Immature natural killer cell (primary cell): ENCODE measurements around the gene MPND. TPM values are rescaled to one million over a fixed set of nuclear protein-coding genes. Genes with fewer than 3 reads are reported as not detected.

Source experiments
- DNase-seq, 3 donors: peaks; one replicate each; pipeline ENCODE4 v3.0.0; 2022; ENCODE audit warnings: mixed read lengths in 1 of 3
- H3K27ac Mint-ChIP-seq, 6 donors: one replicate each; pipeline ENCODE4 v1.8.0; 2020; ENCODE audit warnings: mixed read lengths in 6 of 6, mild to moderate bottlenecking in 5 of 6, inconsistent platforms in 4 of 6, moderate library complexity in 3 of 6
- H3K27me3 Mint-ChIP-seq, 3 donors: one replicate each; pipeline ENCODE4 v1.8.0; 2020 to 2021; ENCODE audit warnings: low read depth in 3 of 3, mild to moderate bottlenecking in 3 of 3, mixed read lengths in 3 of 3, moderate library complexity in 3 of 3, inconsistent platforms in 1 of 3
- H3K36me3 Mint-ChIP-seq, 3 donors: one replicate each; pipeline ENCODE4 v1.8.0; 2020; ENCODE audit warnings: mixed read lengths in 3 of 3, inconsistent platforms in 2 of 3, mild to moderate bottlenecking in 2 of 3
- H3K4me1 Mint-ChIP-seq, 2 donors: one replicate each; pipeline ENCODE4 v1.8.0; 2020; ENCODE audit warnings: inconsistent platforms in 2 of 2, mild to moderate bottlenecking in 2 of 2, mixed read lengths in 2 of 2, moderate library complexity in 1 of 2
- H3K4me3 Mint-ChIP-seq, 5 donors: one replicate each; pipeline ENCODE4 v1.8.0; 2020; ENCODE audit warnings: mild to moderate bottlenecking in 5 of 5, mixed read lengths in 5 of 5, inconsistent platforms in 3 of 5, moderate library complexity in 3 of 5
- H3K9me3 Mint-ChIP-seq, 6 donors: one replicate each; pipeline ENCODE4 v1.8.0; 2020; ENCODE audit warnings: mild to moderate bottlenecking in 6 of 6, mixed read lengths in 6 of 6, inconsistent platforms in 4 of 6, moderate library complexity in 3 of 6
- polyA plus RNA-seq, 3 donors: library from polyadenylated mRNA; unstranded; fragments of 300-500 nt; fragmentation: Illumina TruSeq; gene quantifications; one replicate each; pipeline ENCODE4 v1.2.3, GENCODE V29; 2021

Gene MPND
- polyA plus RNA-seq, 3 donors from 2014 or later = 9.0 to 13.4 (median 11.3) TPM

- DNase-seq = no peak
- H3K27ac Mint-ChIP-seq = peak overlapping the region in 5 of 6 donors; percentile 14 to 88 (median 70)
- peaks cover 34 to 60% of the 10 kb centered on the region in 2 donors for H3K4me1 Mint-ChIP-seq
- no peaks in the 10 kb centered on the region for H3K36me3 Mint-ChIP-seq
- H3K9me3 Mint-ChIP-seq = no peaks in the 10 kb centered on the region
- no peaks in the 10 kb centered on the region for H3K27me3 Mint-ChIP-seq
- H3K4me3 Mint-ChIP-seq = peak overlapping the region; percentile 1 to 29 (median 18)
Measured at GRCh38 chr19:4390017-4390566, 46.7 kb downstream of the MPND start.

- peaks cover 34 to 63% of the 10 kb centered on the region in 2 donors for H3K4me1 Mint-ChIP-seq
- H3K36me3 Mint-ChIP-seq = no peaks in the 10 kb centered on the region
- DNase-seq = no peak
- H3K27me3 Mint-ChIP-seq = no peaks in the 10 kb centered on the region
- H3K4me3 Mint-ChIP-seq = peak overlapping the region in 2 of 5 donors; percentile 18 to 19
- H3K9me3 Mint-ChIP-seq = no peaks in the 10 kb centered on the region
- peak overlapping the region in 4 of 6 donors; percentile 14 to 88 (median 66) for H3K27ac Mint-ChIP-seq
Measured at GRCh38 chr19:4390567-4391305, 47.4 kb downstream of the MPND start.

DNA sequence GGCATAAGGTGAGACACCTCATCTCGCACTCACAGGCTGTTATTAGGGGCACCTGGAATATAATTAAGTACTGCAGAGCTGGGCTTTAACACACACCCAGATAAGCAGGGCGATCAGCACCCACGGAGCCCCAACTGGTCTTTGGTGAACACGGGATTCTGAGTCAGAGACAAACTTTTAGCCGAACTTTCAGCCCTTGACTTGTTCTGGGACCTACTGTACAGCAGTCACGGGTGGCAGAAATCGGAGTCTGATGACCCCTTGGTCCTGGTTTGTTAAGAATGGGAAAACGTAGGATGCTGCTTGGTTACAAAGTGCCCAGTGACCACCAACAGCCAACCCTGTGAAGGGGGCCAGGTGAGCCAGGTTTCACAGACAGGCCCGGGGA is 47.9 kb downstream of the MPND start:
- DNase-seq = no peak
- no peaks in the 10 kb centered on the region for H3K9me3 Mint-ChIP-seq
- H3K27me3 Mint-ChIP-seq = no peaks in the 10 kb centered on the region
- no peaks in the 10 kb centered on the region for H3K36me3 Mint-ChIP-seq
- H3K4me3 Mint-ChIP-seq = no peak overlapping the region
- H3K27ac Mint-ChIP-seq = peak overlapping the region in 1 of 6 donors; percentile 13
- H3K4me1 Mint-ChIP-seq = peaks cover 37 to 64% of the 10 kb centered on the region in 2 donors

DNA sequence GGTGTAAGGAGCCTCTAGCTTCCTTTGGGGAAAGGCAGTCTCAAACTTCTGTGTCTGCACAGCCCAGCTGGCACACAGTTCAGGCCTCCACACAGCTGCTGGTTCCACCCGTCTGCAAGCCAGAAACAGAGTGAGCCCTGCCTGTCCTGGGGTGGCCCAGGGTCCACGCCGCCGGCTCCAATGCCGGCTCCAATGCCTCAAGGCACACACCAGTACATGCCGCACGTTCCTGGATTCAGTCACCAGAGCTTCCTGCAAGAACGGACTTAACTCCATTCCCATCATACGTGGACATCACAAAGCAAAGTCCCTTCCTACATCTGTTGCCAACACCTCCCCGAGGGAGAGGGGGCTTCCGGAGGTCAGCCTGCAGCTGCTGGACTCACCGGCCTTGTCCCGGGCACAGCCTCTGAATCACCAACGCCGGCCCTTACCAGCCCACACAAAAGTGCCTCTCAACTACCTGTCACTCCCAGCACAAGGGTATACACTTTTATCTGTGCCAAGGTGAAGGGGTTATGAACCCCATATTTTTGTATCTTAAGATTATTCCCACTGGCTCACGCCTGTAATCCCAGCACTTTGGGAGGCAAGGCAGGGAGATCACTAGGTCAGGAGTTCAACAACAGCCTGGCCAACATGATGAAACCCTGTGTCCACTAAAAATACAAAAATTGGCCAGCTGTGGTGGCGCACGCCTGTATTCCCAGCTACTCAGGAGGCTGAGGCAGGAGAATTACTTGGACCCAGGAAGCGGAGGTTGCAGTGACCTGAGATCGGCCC is 48.5 kb downstream of the MPND start:
- no peaks in the 10 kb centered on the region for H3K9me3 Mint-ChIP-seq
- peaks cover 37 to 70% of the 10 kb centered on the region in 2 donors for H3K4me1 Mint-ChIP-seq
- no peak for DNase-seq
- no peak overlapping the region for H3K4me3 Mint-ChIP-seq
- peak overlapping the region in 1 of 6 donors; percentile 14 for H3K27ac Mint-ChIP-seq
- no peaks in the 10 kb centered on the region for H3K27me3 Mint-ChIP-seq
- H3K36me3 Mint-ChIP-seq = no peaks in the 10 kb centered on the region

DNA sequence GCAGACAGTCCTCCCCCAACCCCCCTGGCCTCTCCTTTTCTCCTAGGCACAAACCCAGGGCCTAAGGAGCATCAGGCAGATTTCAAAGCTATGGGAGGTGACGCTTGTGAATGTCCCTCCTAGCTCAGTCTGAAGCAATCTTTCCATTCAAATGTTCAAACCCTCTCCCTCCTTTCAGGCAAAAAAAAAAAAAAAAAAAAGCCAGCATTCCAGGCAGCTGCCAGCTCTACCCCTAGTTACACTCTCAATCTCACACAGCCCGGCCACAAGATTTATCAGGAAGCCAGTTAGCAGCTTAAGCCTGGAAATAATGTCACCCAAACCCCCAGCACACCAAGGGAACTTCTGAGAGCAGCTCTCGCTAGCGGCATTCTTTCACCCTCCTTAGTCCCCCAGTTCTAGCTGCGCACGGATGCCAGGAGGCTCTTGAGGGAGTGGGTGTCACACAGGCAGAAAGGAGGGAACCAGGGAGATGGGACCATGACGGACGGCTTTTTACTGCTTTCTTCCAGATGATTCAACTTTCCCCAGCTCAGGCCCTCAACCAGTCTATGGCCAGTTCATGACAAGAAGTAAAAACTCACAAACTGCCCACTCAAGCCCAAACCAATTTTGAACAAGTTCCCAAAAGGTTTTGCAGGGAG is 50.7 kb downstream of the MPND start:
- Mint-ChIP-seq H3K27me3 (peaks cover 0 to 2% (median 0%) of the 10 kb centered on the region in 3 donors), H3K4me3 (no peak overlapping the region), H3K36me3 (no peaks in the 10 kb centered on the region), H3K4me1 (peaks cover 52 to 77% of the 10 kb centered on the region in 2 donors), H3K9me3 (no peaks in the 10 kb centered on the region), H3K27ac (peak overlapping the region in 4 of 6 donors; percentile 31 to 55 (median 38))
- no peak for DNase-seq

DNA sequence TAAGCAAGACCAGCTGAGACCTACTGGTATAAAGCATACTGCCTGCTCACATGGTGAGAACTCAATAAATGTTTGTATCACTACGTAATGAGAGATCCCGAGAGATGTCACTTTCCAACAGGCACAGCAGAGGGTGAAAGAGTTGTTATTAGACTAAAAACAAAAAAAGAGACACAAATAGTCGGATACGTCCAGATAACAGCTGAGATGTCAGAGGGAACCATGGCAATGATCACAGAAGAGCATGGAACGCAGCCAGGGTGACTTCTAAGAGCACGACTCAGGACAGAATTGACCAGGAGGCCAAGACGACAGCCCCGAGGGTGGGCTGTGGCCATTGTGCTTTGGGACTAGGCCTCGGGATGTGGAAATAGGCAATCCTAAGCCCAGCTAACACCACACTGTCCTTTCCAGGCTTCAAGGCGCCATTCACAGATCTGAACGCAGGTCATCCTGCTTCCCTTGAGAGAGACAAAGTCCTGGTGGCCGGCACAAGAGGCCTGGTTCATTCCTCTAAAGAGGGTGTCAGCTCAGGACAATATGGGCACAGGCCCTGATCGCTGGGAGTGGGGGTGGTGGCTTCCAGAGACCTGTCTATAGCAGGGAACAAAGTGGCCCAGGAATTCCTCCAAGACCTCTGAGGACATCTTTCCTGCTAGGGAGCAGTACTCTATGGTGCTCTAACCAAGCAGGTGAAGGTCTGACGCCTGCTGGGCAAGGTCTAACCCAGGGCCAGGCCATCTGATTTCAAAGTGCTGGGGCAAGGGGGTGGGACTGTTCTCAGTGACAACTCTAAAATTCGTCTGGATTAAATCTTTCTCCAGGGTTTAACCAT is 53.8 kb downstream of the MPND start:
- Mint-ChIP-seq H3K36me3 (no peaks in the 10 kb centered on the region), H3K4me3 (peak overlapping the region in 2 of 5 donors; percentile 0 to 59), H3K27ac (peak overlapping the region in 3 of 6 donors; percentile 10 to 79 (median 55)), H3K9me3 (no peaks in the 10 kb centered on the region), H3K27me3 (peaks cover 5 to 11% (median 10%) of the 10 kb centered on the region in 3 donors), H3K4me1 (peaks cover 57 to 74% of the 10 kb centered on the region in 2 donors)
- no peak for DNase-seq

- no peaks in the 10 kb centered on the region for H3K36me3 Mint-ChIP-seq
- H3K27me3 Mint-ChIP-seq = peaks cover 10 to 13% (median 12%) of the 10 kb centered on the region in 3 donors
- DNase-seq = peak in 1 of 3 donors; percentile 4
- H3K27ac Mint-ChIP-seq = peak overlapping the region; percentile 80 to 92 (median 86)
- no peaks in the 10 kb centered on the region for H3K9me3 Mint-ChIP-seq
- peak overlapping the region; percentile 83 to 87 (median 87) for H3K4me3 Mint-ChIP-seq
- H3K4me1 Mint-ChIP-seq = peaks cover 56 to 80% of the 10 kb centered on the region in 2 donors
Measured at GRCh38 chr19:4399812-4400134, 56.4 kb downstream of the MPND start.

DNA sequence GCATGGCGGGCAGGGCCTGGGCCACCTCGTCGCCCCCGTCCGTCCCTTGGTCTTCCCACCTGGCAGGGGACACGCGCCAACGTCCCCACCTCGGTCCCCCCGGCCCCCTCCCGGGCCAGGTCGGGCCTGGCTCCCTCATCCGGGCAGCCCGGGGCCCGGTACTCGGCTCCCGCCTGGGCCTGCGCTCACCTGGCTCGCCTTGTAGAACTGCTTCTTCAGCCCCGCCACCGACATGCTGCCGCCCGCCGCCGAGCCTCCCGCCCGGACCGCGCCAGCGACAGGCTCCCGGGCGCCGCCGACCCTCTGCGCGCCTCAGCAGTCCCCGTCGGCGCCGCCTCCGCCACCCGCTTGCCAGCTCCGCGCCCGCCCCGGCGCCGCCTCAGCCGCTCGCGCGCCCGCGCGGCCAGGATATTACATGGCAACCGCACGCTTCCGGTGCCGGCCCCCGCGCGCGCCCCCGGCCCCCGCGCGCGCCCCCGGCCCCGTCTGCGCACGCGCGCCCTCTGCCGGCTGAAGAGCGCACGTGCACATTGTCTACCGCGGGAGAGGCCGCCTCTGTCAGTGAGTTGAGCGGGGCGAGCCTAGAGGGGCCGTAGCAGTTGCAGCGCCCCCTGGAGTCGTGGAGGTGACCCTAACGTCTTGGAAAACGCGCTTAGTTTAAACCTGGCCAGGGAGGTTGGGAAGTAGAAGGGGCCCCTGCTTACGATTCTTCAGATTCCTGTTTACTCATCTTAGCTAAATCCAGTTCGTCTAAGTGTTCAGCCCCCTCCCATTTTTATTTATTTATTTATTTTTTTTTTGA is 57.0 kb downstream of the MPND start, which contains the start of gene SH3GL1:
SH3GL1 (minus strand) TSS at position 413 of the 802 bp plus-strand sequence; CDS start at position 234, 179 bp downstream.
- Mint-ChIP-seq H3K27me3 (peaks cover 10 to 13% (median 12%) of the 10 kb centered on the region in 3 donors), H3K4me1 (peaks cover 56 to 76% of the 10 kb centered on the region in 2 donors), H3K36me3 (no peaks in the 10 kb centered on the region), H3K9me3 (no peaks in the 10 kb centered on the region), H3K27ac (peak within 1 kb of the TSS; percentile 99 to 100 (median 99)), H3K4me3 (peak within 1 kb of the TSS; percentile 87 to 97 (median 90))
- peak; percentile 89 to 93 (median 93) for DNase-seq

- H3K36me3 Mint-ChIP-seq = no peaks in the 10 kb centered on the region
- DNase-seq = no peak
- peak overlapping the region; percentile 99 to 100 (median 99) for H3K27ac Mint-ChIP-seq
- H3K4me1 Mint-ChIP-seq = peaks cover 52 to 70% of the 10 kb centered on the region in 2 donors
- H3K9me3 Mint-ChIP-seq = no peaks in the 10 kb centered on the region
- peaks cover 10 to 13% (median 12%) of the 10 kb centered on the region in 3 donors for H3K27me3 Mint-ChIP-seq
- peak overlapping the region; percentile 87 to 97 (median 90) for H3K4me3 Mint-ChIP-seq
Measured at GRCh38 chr19:4401769-4402170, 58.4 kb downstream of the MPND start.

DNA sequence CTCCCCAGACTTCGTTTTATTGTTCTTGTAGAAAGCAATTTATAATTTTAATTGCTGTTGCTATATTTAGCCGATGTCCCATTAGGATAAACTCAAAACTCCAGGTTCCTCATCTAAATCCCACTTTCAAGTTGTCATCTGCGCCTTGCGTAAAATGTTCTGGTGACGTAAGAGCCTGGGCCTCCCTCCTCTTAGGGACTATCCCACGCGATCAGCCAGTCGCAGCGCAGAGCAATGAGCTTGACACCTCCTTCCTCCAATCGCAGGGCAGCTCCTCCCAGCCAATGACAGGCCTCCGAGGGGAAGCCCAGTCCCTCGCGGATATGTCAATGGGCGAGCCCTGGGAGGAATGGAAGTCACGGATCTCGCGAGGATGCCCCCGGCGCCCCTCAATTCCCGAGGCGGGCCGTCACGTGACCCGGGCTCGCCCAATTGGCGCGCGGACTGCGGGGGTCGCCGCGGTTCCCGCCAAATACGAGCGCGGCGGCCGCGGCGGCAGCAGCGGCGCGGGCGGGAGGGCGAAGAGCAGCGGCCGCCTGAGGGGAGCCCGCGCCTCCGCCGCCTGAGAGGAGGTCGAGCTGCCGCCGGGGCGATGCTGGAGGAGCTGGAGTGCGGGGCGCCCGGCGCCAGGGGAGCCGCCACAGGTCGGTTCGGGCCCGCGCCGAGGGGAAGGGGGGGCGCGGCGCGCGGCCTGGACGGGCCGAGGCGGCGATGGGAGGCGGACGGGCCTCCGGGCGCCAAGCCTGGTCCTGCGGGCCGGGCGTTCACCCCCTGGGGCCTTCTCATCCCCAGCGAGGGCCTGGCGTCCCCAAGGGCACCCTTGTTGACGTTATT is 59.0 kb downstream of the MPND start, which contains the start of gene CHAF1A:
CHAF1A (plus strand) TSS at position 470 of the 834 bp plus-strand sequence; CDS start at position 593, 123 bp downstream.
- Mint-ChIP-seq H3K27me3 (peaks cover 10 to 13% (median 12%) of the 10 kb centered on the region in 3 donors), H3K9me3 (no peaks in the 10 kb centered on the region), H3K4me3 (peak within 1 kb of the TSS; percentile 87 to 97 (median 90)), H3K27ac (peak within 1 kb of the TSS; percentile 99 to 100 (median 99)), H3K36me3 (no peaks in the 10 kb centered on the region), H3K4me1 (peaks cover 47 to 64% of the 10 kb centered on the region in 2 donors)
- DNase-seq = peak; percentile 98 to 99 (median 99)

DNA sequence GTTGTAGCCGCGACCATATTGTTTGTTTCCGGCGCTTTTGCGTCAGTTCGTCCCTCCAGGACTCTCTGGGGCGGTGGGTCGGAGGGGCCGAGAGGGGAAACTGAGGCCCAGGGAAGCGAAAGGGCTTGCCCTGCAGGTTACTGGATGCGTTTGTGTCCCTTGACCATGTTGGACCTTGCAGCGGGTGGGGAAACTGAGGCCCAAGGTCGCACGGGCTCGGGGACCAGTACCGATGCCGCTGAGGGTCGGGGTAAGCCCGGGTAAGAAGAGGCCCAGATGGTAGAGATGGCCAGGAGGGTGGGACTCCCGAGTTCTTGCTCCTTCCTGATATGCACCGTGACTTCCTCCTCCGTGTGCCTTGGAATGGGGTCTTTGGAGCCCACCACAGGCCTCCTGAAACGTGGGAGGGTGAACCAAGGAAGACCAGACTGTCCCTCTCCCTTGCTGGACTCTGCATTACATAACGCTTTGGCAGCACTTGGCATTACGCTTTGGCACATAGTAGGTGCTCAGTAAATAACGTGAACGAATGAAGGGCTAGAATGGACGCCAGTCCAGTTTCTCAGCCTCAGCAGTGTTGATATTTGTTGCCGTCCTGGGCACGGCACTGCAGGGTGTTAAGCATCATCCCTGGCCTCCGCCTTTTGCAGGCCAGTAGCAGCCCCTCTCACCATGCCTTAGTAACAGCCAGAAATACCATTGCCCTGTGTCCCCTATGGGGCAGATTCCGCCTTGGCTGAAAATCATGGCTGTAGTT is 59.8 kb downstream of the MPND start:
- DNase-seq = no peak
- H3K9me3 Mint-ChIP-seq = no peaks in the 10 kb centered on the region
- H3K27me3 Mint-ChIP-seq = peaks cover 10 to 13% (median 12%) of the 10 kb centered on the region in 3 donors
- no peaks in the 10 kb centered on the region for H3K36me3 Mint-ChIP-seq
- peak overlapping the region; percentile 79 to 99 (median 86) for H3K27ac Mint-ChIP-seq
- H3K4me3 Mint-ChIP-seq = peak overlapping the region; percentile 81 to 88 (median 83)
- H3K4me1 Mint-ChIP-seq = peaks cover 45 to 60% of the 10 kb centered on the region in 2 donors
